ENCODE results near the gene HSD17B12. TPM values are rescaled to one million over a fixed set of nuclear protein-coding genes. Genes with fewer than 3 reads are reported as not detected.

Gene HSD17B12
- total RNA-seq, 2 donors from 2014 or later = 59.9 to 102 TPM

DNA sequence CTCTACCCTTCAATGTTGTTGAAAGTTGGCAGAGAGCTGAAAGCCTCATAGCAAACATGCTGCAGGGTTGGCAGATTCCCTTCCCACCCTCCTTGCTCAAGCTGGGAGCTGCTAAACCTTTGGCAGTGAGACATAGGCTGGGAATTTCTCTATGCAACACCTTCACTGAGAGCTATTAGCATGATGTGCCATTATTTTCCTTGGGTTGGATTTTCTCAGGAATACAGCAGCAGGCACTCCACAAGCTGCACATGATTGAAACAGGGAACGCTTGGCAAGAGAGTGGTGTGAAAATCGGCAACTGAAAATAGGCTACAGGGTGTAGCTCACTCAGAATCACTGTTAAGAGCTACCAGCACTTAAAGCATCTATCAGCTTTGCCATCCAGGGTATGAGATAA, 190.5 kb downstream of the HSD17B12 start:
- Histone ChIP-seq H3K36me3 (no peaks in the 10 kb centered on the region), H3K4me3 (no peak overlapping the region), H3K4me1 (replicated peaks) (no peaks in the 10 kb centered on the region), H3K27ac (no peak overlapping the region), H3K9me3 (no peaks in the 10 kb centered on the region), H3K27me3 (replicated peaks; ENCODE audit: insufficient read depth) (no peaks in the 10 kb centered on the region)
- intact Hi-C loops (cut with DNase I) = no loop called here
- no peak for DNase-seq (ENCODE audit: low spot score)
- TF ChIP-seq POLR2AphosphoS5 (IDR thresholded peaks at IDR 0.05) (no peak), POLR2A (IDR thresholded peaks at IDR 0.05) (no peak)
- TF ChIP-seq, protein P1, sequence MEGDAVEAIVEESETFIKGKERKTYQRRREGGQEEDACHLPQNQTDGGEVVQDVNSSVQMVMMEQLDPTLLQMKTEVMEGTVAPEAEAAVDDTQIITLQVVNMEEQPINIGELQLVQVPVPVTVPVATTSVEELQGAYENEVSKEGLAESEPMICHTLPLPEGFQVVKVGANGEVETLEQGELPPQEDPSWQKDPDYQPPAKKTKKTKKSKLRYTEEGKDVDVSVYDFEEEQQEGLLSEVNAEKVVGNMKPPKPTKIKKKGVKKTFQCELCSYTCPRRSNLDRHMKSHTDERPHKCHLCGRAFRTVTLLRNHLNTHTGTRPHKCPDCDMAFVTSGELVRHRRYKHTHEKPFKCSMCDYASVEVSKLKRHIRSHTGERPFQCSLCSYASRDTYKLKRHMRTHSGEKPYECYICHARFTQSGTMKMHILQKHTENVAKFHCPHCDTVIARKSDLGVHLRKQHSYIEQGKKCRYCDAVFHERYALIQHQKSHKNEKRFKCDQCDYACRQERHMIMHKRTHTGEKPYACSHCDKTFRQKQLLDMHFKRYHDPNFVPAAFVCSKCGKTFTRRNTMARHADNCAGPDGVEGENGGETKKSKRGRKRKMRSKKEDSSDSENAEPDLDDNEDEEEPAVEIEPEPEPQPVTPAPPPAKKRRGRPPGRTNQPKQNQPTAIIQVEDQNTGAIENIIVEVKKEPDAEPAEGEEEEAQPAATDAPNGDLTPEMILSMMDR (IDR thresholded peaks at IDR 0.05) = no peak
- whole genome bisulfite sequencing = 81% methylated on average over 2 of the region's 2 CpGs

DNA sequence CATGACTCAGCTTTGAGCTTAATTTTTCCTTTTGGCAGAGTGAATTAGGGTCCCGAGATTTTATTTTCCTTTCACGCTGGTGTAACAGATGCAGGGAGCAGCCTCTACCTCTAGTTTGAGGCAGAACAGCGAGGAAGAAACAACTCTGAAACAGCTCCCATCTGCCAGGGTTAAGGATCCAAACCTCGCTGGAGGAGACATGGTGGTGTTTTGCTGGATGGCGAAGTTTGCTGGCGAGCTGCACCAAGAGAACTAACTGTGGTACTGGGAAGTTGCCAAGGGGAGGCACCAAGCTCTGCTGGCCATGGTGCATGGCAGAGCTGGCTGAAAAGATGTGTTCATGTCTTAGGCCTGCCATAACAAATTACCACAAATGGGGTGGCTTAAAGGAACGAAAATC, 192.5 kb downstream of the HSD17B12 start:
- no peak overlapping the region for H3K27ac ChIP-seq
- WGBS = 74% methylated on average over 7 of the region's 7 CpGs
- no peak overlapping the region for H3K4me3 ChIP-seq
- no peaks in the 10 kb centered on the region for H3K9me3 ChIP-seq
- no peak for DNase-seq (ENCODE audit: low spot score)
- H3K36me3 ChIP-seq = no peaks in the 10 kb centered on the region
- TF ChIP-seq POLR2AphosphoS5 (IDR thresholded peaks at IDR 0.05) (no peak), POLR2A (IDR thresholded peaks at IDR 0.05) (no peak)
- TF ChIP-seq, protein P1 (IDR thresholded peaks at IDR 0.05) = no peak
- intact Hi-C loops (cut with DNase I) = no loop called here
- no peaks in the 10 kb centered on the region for H3K27me3 ChIP-seq (replicated peaks; ENCODE audit: insufficient read depth)
- no peaks in the 10 kb centered on the region for H3K4me1 ChIP-seq (replicated peaks)

DNA sequence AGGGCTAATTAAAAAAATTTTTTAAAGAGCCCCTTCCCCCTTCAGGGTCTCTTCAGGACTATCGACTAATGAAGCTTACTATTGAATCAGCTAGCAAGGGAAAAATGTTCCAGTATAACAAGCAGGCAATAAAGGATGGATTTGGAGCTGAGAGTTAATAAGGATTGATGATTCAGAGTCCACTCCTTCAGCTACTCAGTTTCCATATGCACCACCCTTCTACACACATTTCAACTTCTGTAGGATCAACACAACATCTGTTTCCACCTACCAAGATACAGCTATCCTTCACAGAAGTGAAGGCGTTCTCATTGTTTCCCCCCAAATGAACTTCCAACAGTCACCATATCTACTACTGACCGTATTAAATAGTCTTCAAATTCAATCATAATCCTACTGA, 193.5 kb downstream of the HSD17B12 start:
- no peak overlapping the region for H3K4me3 ChIP-seq
- no peaks in the 10 kb centered on the region for H3K27me3 ChIP-seq (replicated peaks; ENCODE audit: insufficient read depth)
- intact Hi-C loops (cut with DNase I) = no loop called here
- H3K4me1 ChIP-seq (replicated peaks) = no peaks in the 10 kb centered on the region
- H3K27ac ChIP-seq = no peak overlapping the region
- H3K36me3 ChIP-seq = no peaks in the 10 kb centered on the region
- no peak for TF ChIP-seq POLR2AphosphoS5 (IDR thresholded peaks at IDR 0.05)
- TF ChIP-seq, protein P1 (IDR thresholded peaks at IDR 0.05) = no peak
- no peak for TF ChIP-seq POLR2A (IDR thresholded peaks at IDR 0.05)
- 74% methylated on average over 3 of the region's 3 CpGs for WGBS
- DNase-seq (ENCODE audit: low spot score) = no peak
- H3K9me3 ChIP-seq = no peaks in the 10 kb centered on the region

DNA sequence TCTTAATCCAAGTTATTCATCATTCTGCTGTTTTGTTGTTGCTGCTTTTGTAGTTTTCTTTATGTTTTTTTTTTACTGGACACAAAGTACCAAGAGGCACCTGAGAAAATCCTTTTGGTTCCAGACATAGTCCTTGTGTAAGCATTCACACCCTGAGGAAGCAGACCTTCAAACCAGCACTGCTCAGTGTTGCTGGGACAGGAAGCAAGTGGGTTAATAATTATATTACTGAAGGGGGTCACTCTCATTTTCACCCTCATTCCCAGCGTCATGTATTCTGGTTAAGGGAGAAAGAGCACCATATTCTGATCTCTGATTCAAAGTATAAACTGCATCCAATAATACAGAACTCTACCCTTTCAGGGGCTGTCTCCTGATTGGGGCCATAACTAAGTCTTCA, 194.2 kb downstream of the HSD17B12 start:
- 35% methylated on average over 1 of the region's 1 CpG for WGBS
- no peak overlapping the region for H3K27ac ChIP-seq

More for the DNA sequence above, 194.2 kb downstream of the HSD17B12 start:
- intact Hi-C loops (cut with DNase I) = no loop called here
- Histone ChIP-seq H3K4me1 (replicated peaks) (no peaks in the 10 kb centered on the region), H3K4me3 (no peak overlapping the region), H3K9me3 (no peaks in the 10 kb centered on the region), H3K27me3 (replicated peaks; ENCODE audit: insufficient read depth) (no peaks in the 10 kb centered on the region), H3K36me3 (no peaks in the 10 kb centered on the region)
- TF ChIP-seq POLR2AphosphoS5 (IDR thresholded peaks at IDR 0.05) = no peak
- TF ChIP-seq, protein P1 (IDR thresholded peaks at IDR 0.05) = no peak
- TF ChIP-seq POLR2A (IDR thresholded peaks at IDR 0.05) = no peak
- no peak for DNase-seq (ENCODE audit: low spot score)

Measured in prostate gland (tissue), 2 donors.